Activated T-helper 9 cell treated with anti-CD3 and anti-CD28 coated beads, Interleukin-2, amount 50 U/mL, for 16 hours (primary cell): Measurements from ENCODE around the gene SPAG6.
"Not testable (repeated sequence)": the region's sequence is repeated elsewhere in the genome, so short reads cannot be mapped to it uniquely, and the experiment has no call there.

Experiments used
- DNase-seq: peaks from one replicate; pipeline ENCODE4 v3.0.0-alpha.2; 2020; ENCODE audit warnings: low read depth

SPAG6 gene

GRCh38 chr10:22372298-22372697 lies 27.0 kb downstream of the SPAG6 start:
- DNase-seq: no peak

GRCh38 chr10:22372917-22373316 lies 27.6 kb downstream of the SPAG6 start:
- no peak for DNase-seq

GRCh38 chr10:22374489-22375126 lies 29.3 kb downstream of the SPAG6 start:
- DNase-seq: no peak

DNA sequence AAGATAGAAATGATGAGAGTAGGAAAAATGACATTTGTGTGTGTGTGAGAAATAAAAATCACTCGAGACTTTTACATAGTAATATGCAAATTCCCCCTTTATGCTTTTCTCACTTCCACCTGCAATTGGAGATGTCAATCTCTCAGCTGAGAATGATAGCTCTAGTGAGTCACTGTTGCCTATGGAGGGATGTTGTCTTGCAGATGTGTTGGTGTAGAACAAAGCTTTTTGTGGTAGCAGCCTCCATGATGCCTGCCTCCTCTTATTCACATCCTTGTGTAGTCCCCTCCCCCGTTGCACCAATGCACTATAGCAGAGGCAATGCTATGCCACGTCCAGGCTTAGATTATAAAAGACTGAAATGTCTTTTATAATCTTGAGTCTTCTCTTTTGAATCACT lies 33.8 kb downstream of the SPAG6 start:
- DNase-seq: no peak

DNA sequence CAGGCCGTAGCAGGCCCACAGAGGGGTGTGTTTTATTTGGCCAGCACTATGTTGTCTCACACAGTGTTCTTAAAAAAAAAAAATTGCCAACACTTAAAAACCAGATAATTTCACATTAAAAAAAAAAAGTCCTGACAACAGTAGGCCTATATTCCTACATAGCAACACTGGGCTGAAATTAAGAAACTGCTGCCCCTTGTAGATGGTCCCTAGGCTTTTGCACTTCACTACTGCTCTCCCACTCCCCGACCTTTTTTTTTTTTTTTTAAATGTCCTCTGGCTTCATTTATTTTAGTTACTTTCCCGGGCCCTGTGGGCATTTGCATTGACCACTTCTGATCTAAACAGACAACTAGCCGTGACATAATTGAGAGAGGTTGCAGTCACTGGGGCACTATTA lies 36.0 kb downstream of the SPAG6 start:
- no peak for DNase-seq

- DNase-seq: no peak
Measured at GRCh38 chr10:22386503-22386902, 41.2 kb downstream of the SPAG6 start.

DNA sequence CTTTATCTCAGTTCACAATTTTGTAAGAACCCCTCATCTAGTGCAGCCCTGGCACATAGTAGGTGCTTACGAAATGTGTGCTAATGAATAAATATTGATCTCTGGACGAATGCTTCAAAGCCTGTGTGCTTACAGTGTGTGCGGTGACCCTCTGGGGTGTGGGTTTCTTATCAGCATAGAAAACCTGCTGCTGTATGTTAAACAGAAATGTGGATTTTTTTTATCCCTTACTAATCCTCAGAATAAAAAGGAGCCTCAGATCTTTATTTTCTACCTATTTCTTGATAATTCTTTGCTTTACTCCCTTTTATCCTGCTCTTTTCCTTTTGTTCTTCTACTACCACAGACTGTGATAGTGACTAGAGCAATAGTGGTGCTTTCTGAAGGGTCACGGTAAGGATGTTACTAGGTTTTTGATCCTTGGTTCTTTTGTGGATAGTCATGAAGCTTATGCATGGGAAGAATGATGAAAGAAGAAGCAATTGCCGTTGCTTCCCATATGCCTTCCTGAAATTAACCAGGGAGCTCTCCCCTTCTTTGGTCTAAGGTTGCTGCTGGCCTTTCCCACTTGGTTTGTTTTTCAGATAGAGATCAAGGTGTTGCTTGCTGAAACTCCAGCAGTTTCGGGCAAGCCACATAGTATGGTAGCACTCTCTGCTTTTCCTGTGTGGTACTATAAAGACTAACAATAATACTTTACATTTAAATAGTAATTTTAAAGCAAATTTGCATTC lies 44.7 kb downstream of the SPAG6 start:
- DNase-seq: no peak

GRCh38 chr10:22391600-22391999 lies 46.3 kb downstream of the SPAG6 start:
- no peak for DNase-seq

- DNase-seq: not testable (repeated sequence)
Measured at GRCh38 chr10:22396195-22396594, 50.9 kb downstream of the SPAG6 start.

GRCh38 chr10:22406916-22407315 lies 61.6 kb downstream of the SPAG6 start:
- not testable (repeated sequence) for DNase-seq

DNA sequence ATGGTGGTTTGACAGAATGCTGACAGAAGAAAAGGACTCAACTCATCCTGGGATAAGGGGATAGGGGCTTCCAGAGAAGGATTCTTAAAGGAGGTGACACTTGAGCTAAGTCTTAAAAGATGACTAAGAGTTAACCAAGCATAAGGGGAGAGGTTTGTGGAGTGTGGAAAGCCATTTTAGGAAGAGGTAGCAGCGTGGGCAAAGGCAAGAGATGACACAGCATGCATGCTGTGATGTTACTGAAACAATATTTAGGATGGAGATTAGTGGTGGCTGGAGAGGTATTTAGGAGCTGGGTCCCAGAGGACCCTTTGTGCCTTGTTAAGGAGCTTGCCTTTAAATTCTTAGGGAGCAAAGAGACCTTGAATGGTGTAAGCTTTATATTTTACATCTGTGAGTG lies 65.1 kb downstream of the SPAG6 start:
- DNase-seq: no peak

DNA sequence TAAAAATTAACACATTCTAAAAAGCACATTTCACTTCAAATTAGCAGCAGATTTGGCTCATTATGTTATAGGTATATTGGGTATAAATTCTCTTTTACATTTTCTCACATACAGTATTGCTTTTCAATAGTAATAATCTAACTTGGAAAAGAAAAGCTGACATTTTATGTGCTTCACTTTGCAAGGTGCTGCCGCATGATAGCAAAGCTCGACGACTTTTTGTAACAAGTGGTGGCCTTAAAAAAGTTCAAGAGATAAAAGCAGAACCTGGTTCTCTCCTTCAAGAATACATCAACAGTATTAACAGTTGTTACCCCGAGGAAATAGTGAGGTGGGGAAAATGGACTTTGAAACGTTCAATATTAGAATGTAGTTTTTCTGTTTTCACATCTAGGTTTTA lies 65.5 kb downstream of the SPAG6 start:
- DNase-seq: no peak

- no peak for DNase-seq
Measured at GRCh38 chr10:22414146-22414545, 68.8 kb downstream of the SPAG6 start.

DNA sequence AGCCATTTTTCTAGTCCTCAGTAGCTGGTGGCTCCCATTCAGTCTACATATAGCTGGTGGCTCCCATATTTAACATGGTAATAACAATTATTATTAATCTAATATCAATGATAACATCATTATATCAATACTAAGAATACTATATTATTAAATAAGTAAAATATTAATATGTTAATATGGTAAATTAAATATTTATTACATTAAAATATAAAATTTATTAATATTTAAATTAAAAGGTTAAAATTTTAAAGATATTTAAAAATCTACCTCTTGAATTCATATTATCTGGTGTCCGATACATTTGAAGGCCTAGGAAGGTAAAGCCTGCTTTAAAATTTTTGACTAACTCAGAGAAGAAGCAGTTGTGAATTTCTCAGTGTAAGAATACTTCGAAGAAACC lies 69.8 kb downstream of the SPAG6 start:
- no peak for DNase-seq

DNA sequence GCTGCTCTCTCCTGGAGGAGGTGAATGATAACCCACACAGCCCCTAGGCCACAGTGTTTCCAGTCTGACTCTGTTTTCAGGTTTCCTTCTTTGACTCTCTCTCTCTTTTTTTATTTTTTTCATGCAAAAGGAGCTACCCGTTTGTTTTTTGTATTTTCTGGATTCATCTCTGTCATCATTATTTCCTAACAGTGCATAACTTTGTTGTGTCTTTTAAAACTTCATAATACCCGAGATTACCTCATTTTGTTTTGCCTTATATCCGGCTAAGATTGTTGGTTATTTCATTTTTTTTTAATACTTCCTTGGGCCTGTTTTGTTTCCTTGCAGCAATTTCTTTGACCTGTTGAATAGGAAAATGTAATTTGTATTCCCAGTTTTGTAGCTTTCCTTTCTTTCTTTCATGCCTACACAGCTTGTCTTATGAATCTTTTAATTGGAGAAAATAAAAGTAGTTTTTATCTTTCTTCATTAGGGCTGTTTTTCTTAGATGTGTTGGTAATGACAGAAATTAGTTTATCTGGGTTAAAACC lies 72.5 kb downstream of the SPAG6 start:
- DNase-seq: no peak

DNA sequence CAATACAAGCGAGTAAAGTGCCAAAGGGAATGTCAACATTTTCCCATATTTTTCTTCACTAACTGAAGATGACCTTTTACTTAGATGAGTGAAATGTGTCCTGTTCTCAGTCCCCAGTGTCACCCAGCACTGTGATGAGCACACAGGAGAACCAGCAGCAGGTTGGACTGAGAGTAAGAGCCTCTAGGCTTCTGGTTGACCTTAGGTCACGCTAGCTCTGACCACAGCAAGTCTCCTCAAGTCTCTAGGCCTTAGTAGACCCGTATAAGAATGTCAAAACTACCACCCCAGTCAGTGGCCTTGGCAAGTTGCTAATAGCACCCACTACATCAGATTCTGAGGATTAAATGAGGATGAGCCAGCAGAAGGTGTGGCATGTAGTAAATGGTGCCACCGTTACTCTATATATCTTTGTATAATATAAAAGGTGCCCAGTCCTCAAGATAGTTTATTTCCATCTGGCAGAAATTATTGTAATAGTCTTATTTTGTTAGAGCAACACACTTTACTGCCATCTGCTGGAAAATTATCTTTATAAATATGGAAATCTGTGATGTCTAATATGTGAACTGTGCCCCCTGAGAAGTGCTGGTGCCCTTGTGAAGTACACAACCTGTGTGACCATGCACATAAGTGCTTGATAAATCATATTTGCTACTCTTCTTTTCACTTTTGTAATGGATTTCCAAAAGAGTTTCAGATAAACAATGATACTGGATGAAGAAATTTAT lies 75.7 kb downstream of the SPAG6 start:
- DNase-seq: no peak

GRCh38 chr10:22426653-22427052 lies 81.4 kb downstream of the SPAG6 start:
- no peak for DNase-seq

DNA sequence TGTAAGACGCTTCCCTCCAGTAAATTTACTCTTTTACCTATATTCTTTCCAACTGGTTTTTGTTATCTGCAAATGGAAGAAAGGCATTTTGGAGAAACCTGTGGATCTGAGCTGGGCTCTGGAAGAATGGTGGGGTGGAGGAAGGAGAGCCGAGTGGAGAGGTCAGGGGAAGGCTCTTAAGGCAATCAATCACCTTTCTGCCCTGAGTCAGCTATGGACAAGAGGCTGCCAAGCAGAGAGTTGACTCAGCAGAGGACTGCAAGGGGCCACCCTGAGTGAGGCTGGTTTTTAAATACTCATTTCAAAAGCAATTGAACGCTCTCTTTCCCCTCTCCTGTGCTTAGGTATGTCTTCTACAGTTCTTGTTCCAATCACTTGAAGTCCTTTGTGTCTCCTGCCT lies 81.8 kb downstream of the SPAG6 start:
- DNase-seq: no peak

- no peak for DNase-seq
Measured at GRCh38 chr10:22427890-22428571, 82.7 kb downstream of the SPAG6 start.

DNA sequence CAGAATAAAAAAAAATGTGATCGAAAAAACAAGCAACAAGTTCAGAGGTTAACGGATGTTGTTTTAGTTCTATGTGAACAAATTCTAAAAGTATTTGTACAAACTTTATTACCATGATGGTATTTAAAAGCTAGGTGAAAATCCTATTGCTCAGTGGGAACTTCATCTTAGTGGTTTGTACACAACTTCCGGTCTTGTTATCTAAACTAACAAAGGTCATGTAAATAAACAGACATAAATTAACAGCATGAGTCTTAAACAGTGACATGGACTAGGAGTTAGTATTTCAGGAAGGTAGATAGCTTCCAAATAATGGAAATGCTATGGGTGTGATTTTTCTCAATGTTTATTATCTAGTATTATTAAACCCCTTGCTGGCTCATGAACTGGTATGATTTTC lies 83.8 kb downstream of the SPAG6 start:
- DNase-seq: no peak

GRCh38 chr10:22429981-22430421 lies 84.7 kb downstream of the SPAG6 start:
- no peak for DNase-seq

- no peak for DNase-seq
Measured at GRCh38 chr10:22433875-22434274, 88.6 kb downstream of the SPAG6 start.
